Subcutaneous abdominal adipose tissue (tissue), 5 donors: ENCODE results near the gene TEX36.
"Not testable (repeated sequence)": the region's sequence is repeated elsewhere in the genome, so short reads cannot be mapped to it uniquely, and the experiment has no call there.

Experiments used
- H3K27ac ChIP-seq: one replicate; pipeline ENCODE4 v1.7.0; 2013; ENCODE audit warnings: low read depth, mild to moderate bottlenecking, inconsistent platforms, low read length, moderate library complexity
- H3K27me3 ChIP-seq, 5 donors: one replicate each; pipeline ENCODE4 v1.7.0; 2013; ENCODE audit warnings: low read length in 5 of 5, inconsistent platforms in 1 of 5; ENCODE audit not compliant: control insufficient read depth in 5 of 5, insufficient read depth in 4 of 5
- H3K36me3 ChIP-seq, 5 donors: one replicate each; pipeline ENCODE4 v1.7.0; 2013; ENCODE audit warnings: low read length in 5 of 5; ENCODE audit not compliant: control insufficient read depth in 5 of 5, insufficient read depth in 5 of 5
- H3K4me1 ChIP-seq, 5 donors: one replicate each; pipeline ENCODE4 v1.7.0; 2013; ENCODE audit warnings: low read length in 5 of 5, mild to moderate bottlenecking in 3 of 5, moderate library complexity in 1 of 5; ENCODE audit not compliant: control insufficient read depth in 5 of 5, insufficient read depth in 5 of 5
- H3K4me3 ChIP-seq, 5 donors: one replicate each; pipeline ENCODE4 v1.7.0; 2013; ENCODE audit warnings: low read length in 5 of 5, low read depth in 1 of 5
- H3K9ac ChIP-seq, 5 donors: one replicate each; pipeline ENCODE4 v1.7.0; 2013; ENCODE audit warnings: low read length in 5 of 5, mild to moderate bottlenecking in 4 of 5, moderate library complexity in 3 of 5
- H3K9me3 ChIP-seq, 5 donors: one replicate each; pipeline ENCODE4 v1.7.0; 2013; ENCODE audit warnings: low read length in 5 of 5; ENCODE audit not compliant: control insufficient read depth in 5 of 5
- donor health status: healthy.
- donor health status: healthy.
- donor health status: healthy.
- donor health status: healthy.
- donor health status: healthy.

Gene TEX36

GRCh38 chr10:125624800-125625199, 58.2 kb downstream of the TEX36 start:
- Histone ChIP-seq H3K4me1 (no peaks in the 10 kb centered on the region), H3K27me3 (peaks cover 0 to 5% (median 0%) of the 10 kb centered on the region in 5 donors), H3K36me3 (no peaks in the 10 kb centered on the region), H3K9ac (no peak overlapping the region), H3K27ac (no peak overlapping the region), H3K9me3 (no peaks in the 10 kb centered on the region), H3K4me3 (no peak overlapping the region)

DNA sequence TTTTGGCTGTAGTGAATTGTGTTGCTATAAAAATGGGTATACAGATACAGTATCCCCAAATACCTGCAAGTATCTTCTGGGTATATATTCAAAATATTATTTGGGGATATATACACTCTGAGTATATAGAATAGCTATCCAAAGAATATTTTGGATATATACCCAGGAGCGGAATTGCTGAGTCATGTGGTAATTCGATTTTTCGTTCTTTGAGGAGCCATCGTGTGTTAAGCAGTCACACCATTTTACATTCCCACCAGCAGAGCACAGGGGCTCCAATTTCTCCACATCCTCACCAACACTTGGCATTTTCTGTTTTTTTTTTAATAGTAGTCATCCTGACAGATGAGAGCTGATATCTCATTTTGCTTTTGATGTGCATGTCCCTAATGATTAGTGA, 61.9 kb downstream of the TEX36 start:
- Histone ChIP-seq H3K4me3 (no peak overlapping the region), H3K9me3 (no peaks in the 10 kb centered on the region), H3K27me3 (peaks cover 0 to 5% (median 0%) of the 10 kb centered on the region in 5 donors), H3K4me1 (no peaks in the 10 kb centered on the region), H3K9ac (no peak overlapping the region), H3K27ac (no peak overlapping the region), H3K36me3 (no peaks in the 10 kb centered on the region)

DNA sequence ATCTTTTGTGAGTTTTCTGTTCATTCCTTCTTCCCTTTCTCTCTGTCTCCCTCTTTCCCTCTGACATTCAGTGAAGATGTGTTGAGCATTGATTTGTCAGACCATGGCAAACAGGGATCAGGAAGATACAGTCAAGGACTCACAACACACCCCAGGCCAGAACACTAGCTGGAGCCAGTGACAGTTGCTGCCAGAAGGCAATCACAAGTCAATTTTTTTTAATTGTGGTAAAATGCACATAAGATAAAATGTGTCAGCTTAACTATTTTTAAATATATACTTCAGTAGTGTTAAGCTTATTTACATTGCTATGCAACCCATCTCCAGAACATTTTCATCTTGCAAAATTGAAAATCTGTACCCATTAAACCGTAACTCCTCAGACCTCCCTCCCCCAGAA, 62.6 kb downstream of the TEX36 start:
- H3K27me3 ChIP-seq: peaks cover 0 to 5% (median 0%) of the 10 kb centered on the region in 5 donors
- no peak overlapping the region for H3K27ac ChIP-seq
- H3K9me3 ChIP-seq: no peaks in the 10 kb centered on the region
- no peaks in the 10 kb centered on the region for H3K4me1 ChIP-seq
- no peak overlapping the region for H3K4me3 ChIP-seq
- H3K36me3 ChIP-seq: no peaks in the 10 kb centered on the region
- H3K9ac ChIP-seq: no peak overlapping the region

- not testable (repeated sequence) for H3K27ac ChIP-seq, H3K4me1 ChIP-seq, H3K4me3 ChIP-seq, H3K9me3 ChIP-seq, H3K36me3 ChIP-seq, H3K9ac ChIP-seq, H3K27me3 ChIP-seq
These were observed 69.9 kb downstream of the TEX36 start for GRCh38 chr10:125613062-125613461.

GRCh38 chr10:125611756-125612155, 71.2 kb downstream of the TEX36 start:
- Histone ChIP-seq H3K27me3 (no peaks in the 10 kb centered on the region), H3K4me1 (no peaks in the 10 kb centered on the region), H3K36me3 (no peaks in the 10 kb centered on the region), H3K9ac (no peak overlapping the region), H3K9me3 (no peaks in the 10 kb centered on the region), H3K27ac (no peak overlapping the region), H3K4me3 (no peak overlapping the region)

DNA sequence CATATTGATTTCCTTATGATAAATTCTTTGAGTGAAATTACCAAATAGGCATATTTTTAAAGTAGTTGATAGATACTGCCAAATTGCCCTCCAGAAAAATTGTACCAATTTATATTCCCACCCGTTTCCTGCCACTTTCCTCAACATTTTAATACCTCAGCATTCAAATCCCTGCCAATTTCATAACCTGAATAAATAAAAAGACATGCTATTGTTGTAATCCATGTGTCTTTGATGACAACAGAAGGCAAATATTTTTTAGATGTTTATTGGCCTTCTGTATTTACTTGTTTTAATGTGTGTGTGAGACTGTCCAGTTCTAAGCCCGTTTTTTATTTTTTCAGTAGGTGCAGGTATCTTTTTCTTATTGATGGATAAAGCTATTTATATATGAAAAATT, 71.7 kb downstream of the TEX36 start:
- Histone ChIP-seq H3K27me3 (no peaks in the 10 kb centered on the region), H3K4me3 (no peak overlapping the region), H3K27ac (no peak overlapping the region), H3K9ac (no peak overlapping the region), H3K4me1 (no peaks in the 10 kb centered on the region), H3K9me3 (no peaks in the 10 kb centered on the region), H3K36me3 (no peaks in the 10 kb centered on the region)

DNA sequence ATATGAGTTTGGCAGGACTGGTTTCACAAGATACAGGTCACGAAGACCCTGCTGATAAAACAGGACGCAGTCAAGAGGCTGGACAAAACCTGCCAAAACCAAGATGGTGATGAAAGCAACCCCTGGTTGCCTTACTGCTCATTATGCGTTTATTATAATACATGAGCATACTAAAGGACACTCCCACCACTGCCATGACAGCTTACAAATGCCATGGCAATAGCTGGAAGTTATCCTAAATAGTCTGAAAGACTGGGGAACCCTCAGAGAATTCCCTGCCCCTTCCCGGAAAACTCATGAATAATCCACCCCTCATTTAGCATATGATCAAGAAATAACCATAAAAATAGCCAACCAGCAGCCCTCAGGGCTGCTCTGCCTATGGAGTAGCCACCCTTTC, 73.1 kb downstream of the TEX36 start:
- H3K9ac ChIP-seq: no peak overlapping the region
- H3K27me3 ChIP-seq: peaks cover 0 to 2% (median 0%) of the 10 kb centered on the region in 5 donors
- H3K4me1 ChIP-seq: no peaks in the 10 kb centered on the region
- H3K9me3 ChIP-seq: no peaks in the 10 kb centered on the region
- no peaks in the 10 kb centered on the region for H3K36me3 ChIP-seq
- no peak overlapping the region for H3K4me3 ChIP-seq
- H3K27ac ChIP-seq: no peak overlapping the region

DNA sequence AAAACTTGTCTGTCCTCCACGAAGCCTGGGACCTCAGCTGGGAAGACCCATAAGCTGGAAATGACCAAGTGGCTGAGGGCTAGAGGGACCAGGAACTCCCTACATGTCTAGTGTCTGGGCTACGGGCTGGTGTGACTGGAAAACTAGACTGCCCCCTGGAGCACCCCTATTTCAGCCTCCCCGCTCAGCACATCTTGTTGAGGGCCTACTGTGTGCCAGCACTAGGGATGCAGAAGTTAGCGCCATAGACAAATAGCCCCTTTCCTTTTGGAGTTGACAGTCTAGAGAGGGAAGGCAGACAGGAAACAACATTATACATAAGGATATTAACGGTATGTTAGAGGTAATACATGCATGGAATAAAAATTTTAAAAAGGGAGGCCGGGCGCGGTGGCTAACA, 74.5 kb downstream of the TEX36 start:
- H3K4me3 ChIP-seq: no peak overlapping the region
- H3K27ac ChIP-seq: no peak overlapping the region
- H3K9ac ChIP-seq: no peak overlapping the region
- H3K27me3 ChIP-seq: peaks cover 0 to 2% (median 0%) of the 10 kb centered on the region in 5 donors
- no peaks in the 10 kb centered on the region for H3K9me3 ChIP-seq
- no peaks in the 10 kb centered on the region for H3K4me1 ChIP-seq
- no peaks in the 10 kb centered on the region for H3K36me3 ChIP-seq

DNA sequence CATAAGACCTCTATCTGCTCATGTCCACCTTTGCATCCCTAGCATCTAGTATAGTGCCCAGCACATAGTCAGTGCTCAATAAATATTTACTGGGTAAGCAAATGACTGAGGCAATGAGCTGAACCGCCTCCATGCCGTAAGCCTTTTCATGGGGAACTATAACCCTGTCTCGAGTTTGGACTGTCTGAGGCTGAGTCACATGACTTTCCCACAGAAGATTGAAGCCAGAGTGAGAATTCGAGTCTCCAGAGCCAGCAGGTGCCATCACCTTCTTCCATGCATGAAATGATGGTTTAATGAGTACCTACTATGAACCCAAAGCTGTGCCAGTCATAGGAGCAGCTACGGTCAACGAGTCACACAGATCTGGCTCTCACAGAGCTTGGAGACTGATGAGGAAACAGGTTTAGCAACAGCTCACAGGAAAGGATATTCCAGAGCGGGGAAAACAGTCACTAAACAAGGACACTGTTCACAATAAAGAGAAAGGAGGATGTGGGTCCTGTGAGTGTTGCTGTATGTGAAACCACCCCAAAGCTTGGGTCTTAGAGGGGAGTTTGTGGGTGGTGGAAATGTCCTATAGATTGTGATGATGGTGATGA, 75.2 kb downstream of the TEX36 start:
- Histone ChIP-seq H3K4me1 (no peaks in the 10 kb centered on the region), H3K27ac (no peak overlapping the region), H3K9me3 (no peaks in the 10 kb centered on the region), H3K4me3 (no peak overlapping the region), H3K9ac (no peak overlapping the region), H3K27me3 (peaks cover 0 to 2% (median 0%) of the 10 kb centered on the region in 5 donors), H3K36me3 (no peaks in the 10 kb centered on the region)

- Histone ChIP-seq H3K27ac (no peak overlapping the region), H3K4me1 (no peaks in the 10 kb centered on the region)
These were observed 76.5 kb downstream of the TEX36 start for GRCh38 chr10:125606414-125607010.

More at GRCh38 chr10:125606414-125607010, 76.5 kb downstream of the TEX36 start:
- H3K4me3 ChIP-seq: no peak overlapping the region
- H3K9me3 ChIP-seq: peaks cover 0 to 3% (median 0%) of the 10 kb centered on the region in 5 donors
- peaks cover 0 to 6% (median 2%) of the 10 kb centered on the region in 5 donors for H3K27me3 ChIP-seq
- no peaks in the 10 kb centered on the region for H3K36me3 ChIP-seq
- H3K9ac ChIP-seq: no peak overlapping the region
